Activated CD8-positive, alpha-beta memory T cell treated with anti-CD3 and anti-CD28 coated beads for 1 hour (primary cell): Measurements from ENCODE around the gene SMKR1.
"Not testable (repeated sequence)": the region's sequence is repeated elsewhere in the genome, so short reads cannot be mapped to it uniquely, and the experiment has no call there.

ENCODE experiments used
- DNase-seq, 2 donors: peaks; one replicate each; pipeline ENCODE4 v3.0.0-alpha.2; 2020; ENCODE audit warnings: low read depth in 1 of 2; ENCODE audit errors: extremely low read depth in 1 of 2

The SMKR1 gene

DNA sequence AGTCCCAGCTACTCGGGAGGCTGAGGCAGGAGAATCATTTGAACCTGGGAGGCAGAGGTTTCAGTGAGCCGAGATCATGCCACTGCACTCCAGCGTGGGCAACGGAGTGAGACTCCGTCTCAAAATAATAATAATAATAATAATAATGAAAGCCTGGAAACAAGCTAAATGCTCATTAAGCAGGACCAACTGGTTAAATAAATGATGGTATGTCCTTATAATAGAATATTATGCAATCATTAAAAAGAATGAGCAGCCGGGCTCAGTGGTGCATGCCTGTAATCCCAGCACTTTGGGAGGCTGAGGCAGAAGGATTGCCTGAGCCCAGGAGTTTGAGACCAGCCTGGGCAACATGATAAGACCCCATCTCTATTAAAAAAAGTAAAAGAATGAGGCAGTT, 21.0 kb upstream of the SMKR1 start:
- not testable (repeated sequence) for DNase-seq

DNA sequence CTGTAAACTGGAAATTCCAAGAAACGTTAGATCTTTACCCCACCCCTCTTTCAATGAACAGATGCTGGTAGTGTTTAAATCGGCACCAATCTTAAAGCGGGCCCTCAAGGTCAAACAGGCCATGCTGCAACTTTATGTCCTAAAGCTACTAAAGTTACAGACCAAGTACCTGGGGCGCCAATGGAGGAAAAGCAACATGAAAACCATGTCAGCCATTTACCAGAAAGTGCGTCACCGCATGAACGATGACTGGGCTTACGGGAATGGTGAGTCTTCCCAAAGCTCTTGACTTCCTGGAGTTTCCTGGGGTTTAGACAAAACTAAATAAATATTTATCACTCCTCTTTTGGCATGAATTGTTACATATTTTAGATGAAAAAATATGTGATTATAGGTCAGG, 19.6 kb upstream of the SMKR1 start:
- DNase-seq, result no peak

DNA sequence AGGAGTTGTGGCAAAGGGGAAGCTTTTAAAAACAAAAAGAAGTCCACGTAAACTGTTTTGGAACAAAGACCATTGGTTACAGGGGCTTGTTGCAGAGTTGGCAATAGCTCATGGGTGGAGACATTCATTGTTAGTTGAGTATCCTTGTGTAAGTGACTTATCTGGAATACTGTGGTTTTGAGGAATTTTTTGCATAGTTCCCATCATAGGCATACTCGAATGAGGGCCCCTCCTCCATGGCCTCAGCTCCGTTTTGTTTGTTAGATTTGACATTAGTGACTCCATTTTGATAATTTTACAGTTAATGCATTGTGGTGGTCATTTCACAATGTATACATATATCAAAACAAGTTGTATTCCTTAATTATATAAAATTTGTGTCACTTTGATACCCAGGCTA, 12.8 kb upstream of the SMKR1 start:
- no peak for DNase-seq

DNA sequence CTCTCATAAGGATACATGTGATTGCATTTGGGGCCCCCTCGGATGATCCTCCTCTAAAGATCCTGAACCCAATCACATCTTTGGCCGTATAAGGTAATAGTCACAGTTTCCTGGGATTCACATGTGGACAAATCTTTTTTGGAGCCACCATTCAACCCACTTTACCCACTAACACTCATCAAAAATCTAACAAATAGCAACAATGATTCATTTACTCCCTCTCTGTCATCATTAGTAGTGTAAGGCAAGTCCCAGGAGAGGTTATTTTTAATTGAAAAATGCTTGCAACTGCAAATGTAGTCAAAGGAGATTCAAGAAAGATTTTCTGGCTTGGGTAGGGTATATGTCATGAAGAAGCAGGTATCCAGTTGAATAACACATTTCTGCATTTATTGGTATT, 9.9 kb upstream of the SMKR1 start:
- DNase-seq, result no peak

DNA sequence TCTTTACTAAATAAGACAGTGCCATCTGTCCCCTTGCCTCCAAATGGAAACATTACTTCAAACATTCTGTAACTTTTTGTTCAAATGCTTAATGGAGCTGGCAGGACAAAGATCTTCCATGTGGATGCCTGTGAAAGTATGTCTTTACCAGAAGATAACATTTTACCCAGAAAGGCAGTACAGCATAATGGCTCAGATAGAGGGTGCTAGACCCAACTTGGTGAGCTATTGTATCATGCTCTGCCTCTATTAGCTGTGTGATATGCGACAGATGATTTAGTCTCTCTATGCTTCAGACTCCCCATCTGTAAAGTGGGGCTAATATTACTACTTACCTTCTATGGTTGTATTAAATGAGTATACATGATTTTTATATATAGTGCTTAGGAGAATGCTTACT, 8.8 kb upstream of the SMKR1 start:
- DNase-seq, result no peak

DNA sequence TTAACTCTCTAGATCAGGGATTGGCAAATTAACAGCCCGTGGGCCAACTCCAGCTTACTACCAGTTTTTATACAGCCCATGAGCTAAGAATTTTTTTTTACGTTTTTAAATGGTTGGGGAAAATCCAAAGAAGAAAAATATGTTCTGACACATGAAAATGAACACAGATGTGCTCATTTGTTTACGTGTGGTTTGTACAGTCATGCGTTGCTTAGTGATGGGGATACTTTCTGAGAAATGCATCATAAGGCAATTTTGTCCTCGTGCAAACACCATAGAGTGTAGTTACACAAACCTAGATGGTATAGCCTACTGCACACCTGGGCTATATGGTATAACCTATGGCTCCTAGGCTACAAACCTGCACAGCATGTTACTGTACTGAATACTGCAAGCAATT, 8.3 kb upstream of the SMKR1 start:
- DNase-seq, result no peak

DNA sequence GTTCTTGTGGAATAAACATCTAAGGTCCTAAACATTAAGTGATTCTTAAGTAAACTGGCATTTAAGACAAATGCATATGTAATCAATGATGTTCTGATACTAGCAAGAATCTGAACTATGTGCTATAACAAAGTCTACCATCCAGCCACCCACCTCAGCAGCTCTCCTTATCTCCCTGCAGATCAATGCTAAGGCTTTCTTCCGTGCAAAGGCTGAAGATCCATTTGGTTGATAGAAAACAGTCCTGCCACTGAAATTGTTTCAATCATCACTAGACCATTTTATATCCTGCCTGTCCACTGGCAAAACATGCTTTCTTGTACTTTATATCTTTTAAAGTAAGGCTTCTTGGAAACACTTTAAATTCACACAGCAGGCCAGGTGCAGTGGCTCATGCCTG, 6.3 kb upstream of the SMKR1 start:
- DNase-seq, result no peak

DNA sequence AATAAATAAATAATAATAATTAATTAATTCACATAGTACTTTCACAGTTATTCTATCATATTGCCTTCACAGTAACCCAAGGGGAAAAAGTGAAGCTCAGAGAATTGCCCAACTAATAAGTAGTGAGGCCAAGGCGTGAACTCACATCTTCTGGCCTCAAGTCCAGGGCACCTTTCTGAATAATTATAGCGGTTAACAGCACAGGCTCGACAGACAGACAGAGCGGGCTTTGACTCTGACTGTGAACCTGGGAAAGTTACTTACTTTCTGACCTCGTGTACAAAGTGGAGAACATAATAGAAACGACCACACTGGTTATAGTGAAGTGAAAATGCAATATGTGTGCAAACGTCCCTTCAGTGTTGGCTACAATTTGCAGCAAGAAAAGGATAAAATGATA, 5.7 kb upstream of the SMKR1 start:
- DNase-seq, result no peak

DNA sequence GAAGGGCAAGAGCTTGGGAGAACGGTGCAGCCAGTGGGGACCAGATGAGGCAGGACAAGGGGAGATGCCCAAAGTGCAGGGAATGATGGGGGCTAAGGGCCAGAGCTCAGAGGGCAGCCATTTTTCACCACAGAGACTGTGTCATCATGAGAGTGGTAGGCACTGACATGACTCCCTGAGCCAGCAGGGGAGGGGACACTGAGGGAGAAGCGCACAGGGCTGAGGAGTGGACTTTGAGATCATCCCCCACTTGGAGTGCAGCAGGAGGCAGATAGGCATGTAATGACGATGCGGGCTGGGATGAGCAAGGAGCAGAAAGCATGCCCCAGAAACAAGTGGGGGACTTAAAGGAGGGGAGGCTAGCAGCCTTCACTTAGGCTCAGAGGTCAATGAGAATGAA, 5.2 kb upstream of the SMKR1 start:
- no peak for DNase-seq

DNA sequence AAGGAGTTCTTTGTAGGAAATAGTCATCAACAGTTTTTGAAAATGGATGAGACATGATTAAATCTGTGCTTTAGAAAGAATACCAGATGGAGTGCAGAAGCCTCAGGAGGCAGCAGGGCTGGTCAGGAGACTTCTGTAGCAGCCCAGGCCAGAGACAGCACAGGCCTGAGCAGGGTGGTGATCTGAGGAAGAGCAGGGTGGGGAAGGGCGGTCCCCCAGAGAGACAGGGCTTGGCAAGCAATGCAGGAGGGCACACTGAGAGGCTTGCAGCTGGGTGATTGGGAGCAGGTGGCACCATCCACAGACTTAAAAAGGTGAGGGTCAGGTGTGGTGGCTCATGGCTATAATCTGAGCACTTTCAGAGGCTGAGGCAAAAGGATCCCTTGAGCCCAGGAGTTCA, 4.3 kb upstream of the SMKR1 start:
- DNase-seq, result no peak

DNA sequence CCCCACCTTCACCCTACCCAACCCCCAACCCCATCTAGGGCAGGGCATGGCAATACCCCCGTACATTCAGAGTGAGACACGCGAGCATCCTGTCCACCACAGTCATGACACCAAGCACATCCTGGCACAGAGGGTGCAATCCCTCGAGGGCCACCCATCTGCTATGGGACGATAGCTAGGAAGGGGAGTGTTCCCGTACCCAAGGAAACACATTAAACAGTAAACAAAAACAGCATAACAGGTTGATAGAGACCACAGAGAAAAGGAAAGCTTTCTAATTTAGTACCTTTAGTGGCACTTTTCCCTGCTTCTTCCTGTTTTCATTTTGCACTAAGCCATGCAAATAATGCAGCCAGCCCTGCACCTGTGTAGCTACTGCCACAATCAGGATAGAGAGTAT, 2.3 kb upstream of the SMKR1 start:
- DNase-seq, result no peak

DNA sequence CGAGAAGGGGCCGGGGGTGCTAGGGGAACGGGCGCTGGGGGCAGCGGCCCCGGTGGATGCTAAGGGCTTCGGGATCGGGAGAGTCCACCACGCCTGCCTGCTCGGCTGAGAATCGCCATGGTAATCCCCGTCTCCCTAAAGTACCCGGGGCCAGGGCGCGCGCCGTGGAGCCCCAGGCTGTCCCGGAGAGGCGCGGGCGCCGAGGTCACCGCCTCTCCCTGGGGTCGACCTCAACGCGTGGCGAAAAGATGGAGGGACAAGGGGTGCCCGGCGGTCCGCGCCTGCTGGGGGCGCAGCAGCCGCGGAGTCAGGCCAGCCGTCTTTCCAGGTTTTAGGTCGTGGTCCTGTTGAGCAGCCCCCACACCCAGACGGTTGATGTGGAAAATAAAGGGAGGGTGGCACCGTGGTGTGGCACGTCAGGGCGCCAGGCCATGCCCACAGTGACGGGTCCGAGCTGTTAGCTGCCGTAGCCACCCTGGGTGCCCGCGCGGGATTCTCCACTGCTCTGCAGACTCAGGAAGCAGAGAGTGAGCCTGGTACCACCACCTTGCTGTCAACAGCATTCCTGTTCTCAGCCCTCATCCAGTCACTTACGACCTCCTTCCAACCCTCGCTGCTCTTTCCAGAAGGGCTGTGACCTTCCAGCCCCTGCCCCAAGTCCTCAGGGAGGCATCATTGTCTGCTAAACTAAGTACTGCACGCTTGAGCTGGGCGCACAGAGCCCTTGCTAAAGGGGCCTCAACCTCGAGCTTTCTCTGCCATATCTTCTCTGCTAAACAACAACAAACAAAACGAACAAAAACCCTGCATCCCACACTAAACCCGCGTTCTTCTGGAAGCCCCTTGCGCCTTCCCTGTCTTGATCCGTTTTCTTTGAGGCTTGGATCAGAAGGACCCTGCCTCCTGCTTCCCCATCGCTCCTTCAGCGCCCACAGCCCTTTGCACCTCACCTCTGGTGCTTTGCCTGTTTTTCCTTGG, 666 bp downstream of the SMKR1 start:
- no peak for DNase-seq

DNA sequence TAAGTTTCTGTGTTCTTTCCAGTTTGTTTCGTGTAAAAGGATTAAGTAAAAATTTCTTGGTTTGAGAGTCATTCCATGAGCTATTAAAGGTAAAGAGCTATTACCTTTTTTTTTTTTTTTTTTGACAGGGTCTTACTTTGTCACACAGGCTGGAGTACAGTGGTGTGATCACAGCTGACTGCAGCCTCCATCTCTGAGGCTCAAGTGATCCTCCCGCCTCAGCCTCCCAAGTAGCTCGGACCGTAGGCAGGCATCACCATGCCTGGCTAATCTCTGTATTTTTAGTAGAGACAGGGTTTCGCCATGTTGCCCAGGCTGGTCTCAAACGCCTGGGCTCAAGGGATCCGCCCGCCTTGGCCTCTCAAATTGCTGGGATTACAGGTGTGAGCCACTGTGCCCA, 1.4 kb downstream of the SMKR1 start:
- no peak for DNase-seq

DNA sequence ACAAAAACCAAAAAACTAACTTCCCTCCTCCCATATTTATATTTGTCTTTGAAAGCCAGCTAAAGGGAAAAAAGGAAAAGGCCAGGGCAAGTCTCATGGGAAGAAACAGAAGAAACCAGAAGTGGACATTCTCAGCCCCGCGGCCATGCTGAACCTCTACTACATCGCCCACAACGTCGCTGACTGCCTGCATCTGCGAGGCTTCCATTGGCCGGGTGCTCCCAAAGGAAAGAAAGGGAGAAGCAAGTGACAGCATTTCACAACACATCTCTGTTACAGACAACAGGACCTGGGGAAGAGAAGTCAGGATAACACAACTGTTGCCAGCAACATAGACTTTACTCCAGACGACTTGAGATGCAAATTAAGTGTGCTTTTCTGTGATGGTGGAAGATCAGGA, 9.9 kb downstream of the SMKR1 start:
- no peak for DNase-seq

DNA sequence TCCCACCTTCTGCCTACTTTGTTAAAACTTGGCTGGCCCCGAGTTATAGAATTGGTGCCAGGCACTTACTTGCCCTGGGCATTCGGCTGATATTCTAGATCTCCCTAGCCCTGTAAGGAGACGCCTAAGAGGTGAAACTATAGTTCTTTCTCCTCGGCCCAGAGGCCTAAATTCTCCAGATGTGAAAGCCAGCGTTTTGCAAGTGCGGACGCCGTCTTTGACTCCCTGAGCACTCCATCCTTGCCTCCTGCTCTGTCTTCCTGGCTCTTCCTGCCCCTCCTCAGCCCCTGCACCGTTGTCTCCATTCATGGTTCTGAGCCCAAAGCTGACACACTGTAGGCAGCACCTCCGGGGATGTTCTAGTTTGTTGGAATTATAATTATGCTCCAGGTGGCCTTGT, 11.2 kb downstream of the SMKR1 start:
- DNase-seq, result no peak

DNA sequence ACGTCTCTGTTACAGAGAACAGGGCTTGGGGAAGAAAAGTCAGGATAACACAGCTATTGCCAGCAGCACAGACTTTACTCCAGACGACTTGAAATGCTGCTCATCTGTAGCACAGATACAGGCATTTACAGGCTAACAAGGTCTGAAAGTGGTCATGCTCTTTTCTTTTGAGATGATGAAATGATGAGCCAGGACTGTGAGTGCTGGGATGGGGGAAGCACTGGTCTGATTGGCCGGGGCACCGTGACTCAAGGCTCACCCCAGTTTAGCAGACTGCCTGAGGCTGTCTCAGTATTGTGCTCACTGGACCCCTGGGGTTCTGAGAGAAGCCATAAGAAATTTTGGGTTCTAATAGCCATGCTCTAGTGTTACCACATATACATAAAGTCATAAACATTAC, 12.4 kb downstream of the SMKR1 start:
- no peak for DNase-seq

DNA sequence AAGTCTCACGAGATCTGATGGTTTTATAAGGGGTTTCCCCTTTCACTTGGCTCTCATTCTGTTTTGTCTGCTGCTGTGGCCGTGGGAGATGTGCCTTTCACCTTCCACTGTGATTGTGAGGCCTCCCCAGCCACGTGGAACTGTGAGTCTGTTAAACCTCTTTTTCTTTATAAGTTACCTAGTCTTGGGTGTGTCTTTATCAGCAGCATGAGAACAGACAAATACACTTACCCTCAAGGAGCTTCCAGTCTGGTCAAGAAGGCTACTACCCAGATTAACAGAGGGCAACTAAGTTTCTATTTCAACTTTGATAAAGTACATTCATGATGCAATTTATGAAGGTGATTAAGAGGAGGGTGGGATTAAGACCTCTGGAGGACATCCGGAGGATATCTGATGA, 13.1 kb downstream of the SMKR1 start:
- DNase-seq, result no peak

DNA sequence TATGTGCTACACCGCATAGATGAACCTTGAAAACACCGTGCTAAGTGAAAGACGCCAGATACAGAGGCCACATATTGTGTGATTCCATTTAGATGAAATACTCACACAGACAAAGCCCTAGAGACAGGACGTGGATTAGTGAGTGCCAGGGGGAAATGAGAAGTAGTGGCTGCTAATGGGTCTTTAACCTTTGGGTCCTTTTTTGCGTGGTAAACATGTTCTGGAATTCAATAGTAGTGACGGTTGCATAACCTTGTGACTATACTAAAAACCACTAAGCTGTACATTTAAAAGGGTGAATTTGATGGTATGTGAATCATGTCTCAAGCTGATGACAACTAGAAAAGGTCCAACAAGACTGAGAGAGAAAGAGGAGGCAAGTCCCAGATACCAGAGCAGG, 15.6 kb downstream of the SMKR1 start:
- DNase-seq, result no peak

DNA sequence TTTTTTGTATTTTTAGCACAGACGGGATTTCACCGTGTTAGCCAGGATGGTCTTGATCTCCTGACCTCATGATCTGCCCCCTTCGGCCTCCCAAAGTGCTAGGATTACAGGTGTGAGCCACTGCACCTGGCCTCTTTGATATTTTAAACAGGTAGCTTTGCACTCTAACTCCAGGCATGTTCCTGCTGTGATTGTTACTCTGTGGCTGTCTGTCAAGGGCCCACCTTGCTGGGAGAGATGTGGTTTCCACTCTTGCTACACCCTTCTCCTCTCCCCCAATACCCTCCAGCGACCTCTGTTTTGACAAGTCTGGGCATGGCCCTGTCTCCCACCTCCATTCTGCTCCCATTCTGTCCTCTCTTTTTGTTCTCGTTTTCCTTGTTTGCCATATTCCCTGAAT, 17.1 kb downstream of the SMKR1 start:
- no peak for DNase-seq

DNA sequence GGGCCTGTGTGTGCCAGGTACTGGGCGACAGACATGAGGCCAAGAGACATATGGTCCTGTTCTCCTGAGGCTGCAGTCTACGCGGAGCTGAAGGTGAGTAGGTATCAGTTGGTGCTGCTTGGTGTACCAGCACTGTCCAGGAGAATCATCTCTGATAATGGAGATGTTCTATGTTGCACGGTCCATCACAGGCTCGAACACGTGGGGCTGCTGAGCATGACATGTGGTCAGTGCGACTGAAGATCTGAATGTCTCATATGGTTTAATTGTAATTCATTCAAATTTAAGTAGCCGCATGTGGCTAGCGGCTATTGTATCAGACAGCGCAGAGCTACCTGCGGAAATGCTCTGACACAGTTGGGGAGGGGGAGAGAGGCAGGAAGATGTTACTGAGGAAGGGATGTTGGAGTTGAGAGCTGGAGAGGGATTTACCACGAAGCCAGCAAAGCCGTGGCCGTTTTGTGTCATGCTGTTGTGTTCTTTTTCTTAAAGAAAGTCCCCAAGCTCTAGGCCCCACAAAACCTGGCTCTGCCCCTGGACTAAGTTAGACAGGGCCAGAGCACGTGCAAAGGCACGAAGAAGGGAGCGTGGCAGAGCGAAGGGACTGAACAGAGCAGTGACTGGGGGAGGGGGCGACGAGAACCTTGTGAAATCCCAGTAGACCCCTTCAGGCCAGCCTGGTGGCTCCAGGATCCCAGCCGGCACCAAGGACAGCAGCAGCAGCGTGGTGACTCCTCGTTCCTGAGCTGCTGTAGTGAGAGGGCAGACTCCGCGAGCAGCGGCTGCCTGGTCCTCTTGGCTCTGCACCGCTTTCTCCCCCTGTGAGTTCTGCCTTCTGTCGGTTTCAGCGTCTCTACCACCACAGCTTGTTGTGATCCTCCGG, 20.0 kb downstream of the SMKR1 start:
- no peak for DNase-seq

DNA sequence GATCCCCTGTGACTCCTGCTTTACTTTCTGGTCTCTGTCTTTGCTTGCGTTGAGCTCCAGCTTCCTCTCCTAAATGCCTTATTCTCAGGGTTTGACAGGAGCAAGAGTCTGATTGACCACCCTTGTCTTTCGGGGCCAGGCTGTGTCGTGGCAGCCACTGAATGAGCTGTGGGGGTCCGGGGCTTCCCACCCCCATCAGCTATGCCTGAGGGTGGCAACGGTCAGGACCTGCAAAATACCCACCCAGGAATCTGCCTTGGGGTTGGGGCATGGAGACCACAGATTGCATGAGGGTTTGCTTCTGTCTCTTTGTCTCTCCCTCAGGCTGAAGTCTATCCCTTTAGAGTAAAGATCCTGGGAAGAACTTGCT, 20.6 kb downstream of the SMKR1 start:
- no peak for DNase-seq

DNA sequence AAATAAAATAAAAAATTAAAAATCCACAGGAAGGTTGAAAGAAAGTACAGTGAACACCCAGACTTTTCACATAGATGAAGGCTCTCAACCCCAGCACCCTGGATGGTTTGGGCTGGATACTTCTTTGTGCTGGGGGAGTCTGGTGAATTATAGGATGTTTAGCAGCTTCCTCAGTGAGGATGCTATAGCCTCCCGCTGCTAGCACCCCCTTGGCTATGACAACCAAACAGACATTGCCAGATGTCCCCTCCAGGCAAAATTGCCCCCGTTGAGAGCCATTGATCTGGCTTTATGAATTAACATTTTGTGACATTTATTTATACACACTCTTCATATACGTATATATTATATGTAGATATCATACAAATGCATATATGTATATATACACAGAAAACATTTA, 21.6 kb downstream of the SMKR1 start:
- DNase-seq, result no peak
